Activated naive CD8-positive, alpha-beta T cell treated with anti-CD3 and anti-CD28 coated beads for 36 hours (primary cell): ENCODE results near the gene SERPINI2. TPM values are rescaled to one million over a fixed set of nuclear protein-coding genes. Genes with fewer than 3 reads are reported as not detected.
"Not testable (repeated sequence)": the region's sequence is repeated elsewhere in the genome, so short reads cannot be mapped to it uniquely, and the experiment has no call there.

Experiments used
- DNase-seq: peaks from one replicate; pipeline ENCODE4 v3.0.0; 2021
- H3K27ac Mint-ChIP-seq: one replicate; pipeline ENCODE4 v1.8.0; 2022; ENCODE audit warnings: mild to moderate bottlenecking, moderate library complexity, mixed read lengths
- H3K27me3 Mint-ChIP-seq: one replicate; pipeline ENCODE4 v1.8.0; 2022; ENCODE audit warnings: mild to moderate bottlenecking, mixed read lengths
- H3K36me3 Mint-ChIP-seq: one replicate; pipeline ENCODE4 v1.8.0; 2021; ENCODE audit warnings: mild to moderate bottlenecking, mixed read lengths
- H3K4me1 Mint-ChIP-seq: one replicate; pipeline ENCODE4 v1.8.0; 2021; ENCODE audit warnings: mixed read lengths
- H3K4me3 Mint-ChIP-seq: one replicate; pipeline ENCODE4 v1.8.0; 2022; ENCODE audit warnings: mild to moderate bottlenecking, moderate library complexity, mixed read lengths
- H3K9me3 Mint-ChIP-seq: one replicate; pipeline ENCODE4 v1.8.0; 2022; ENCODE audit warnings: mixed read lengths
- total RNA-seq, 2 experiments: library from RNA; stranded (reverse); gene quantifications; one replicate each; pipeline ENCODE4 v1.2.3, GENCODE V29; 2021

Gene SERPINI2
- total RNA-seq, 2 experiments from 2014 or later = not detected

- Mint-ChIP-seq H3K27ac (no peak overlapping the region), H3K4me1 (no peaks in the 10 kb centered on the region), H3K4me3 (no peak overlapping the region)
These were observed 5.8 kb downstream of the SERPINI2 start for GRCh38 chr3:167467848-167468611.

GRCh38 chr3:167466966-167467365, 6.9 kb downstream of the SERPINI2 start:
- no peak for DNase-seq
- Mint-ChIP-seq H3K27ac (no peak overlapping the region), H3K27me3 (peaks cover 4% of the 10 kb centered on the region), H3K4me1 (no peaks in the 10 kb centered on the region), H3K36me3 (no peaks in the 10 kb centered on the region), H3K4me3 (no peak overlapping the region), H3K9me3 (no peaks in the 10 kb centered on the region)

More at GRCh38 chr3:167467848-167468611, 5.8 kb downstream of the SERPINI2 start:
- Mint-ChIP-seq H3K27me3 (peaks cover 4% of the 10 kb centered on the region), H3K36me3 (no peaks in the 10 kb centered on the region), H3K9me3 (no peaks in the 10 kb centered on the region)
- DNase-seq = no peak

- peaks cover 2% of the 10 kb centered on the region for H3K27me3 Mint-ChIP-seq
- H3K4me1 Mint-ChIP-seq = no peaks in the 10 kb centered on the region
- H3K9me3 Mint-ChIP-seq = no peaks in the 10 kb centered on the region
- no peaks in the 10 kb centered on the region for H3K36me3 Mint-ChIP-seq
- no peak overlapping the region for H3K27ac Mint-ChIP-seq
- no peak for DNase-seq
- H3K4me3 Mint-ChIP-seq = no peak overlapping the region
These were observed 17.6 kb downstream of the SERPINI2 start for GRCh38 chr3:167456157-167456799.

GRCh38 chr3:167453815-167454214, 20.0 kb downstream of the SERPINI2 start:
- no peaks in the 10 kb centered on the region for H3K36me3 Mint-ChIP-seq
- no peaks in the 10 kb centered on the region for H3K9me3 Mint-ChIP-seq
- H3K27me3 Mint-ChIP-seq = no peaks in the 10 kb centered on the region
- no peaks in the 10 kb centered on the region for H3K4me1 Mint-ChIP-seq
- DNase-seq = no peak
- no peak overlapping the region for H3K4me3 Mint-ChIP-seq
- H3K27ac Mint-ChIP-seq = no peak overlapping the region

- Mint-ChIP-seq H3K27me3 (no peaks in the 10 kb centered on the region), H3K36me3 (no peaks in the 10 kb centered on the region), H3K9me3 (no peaks in the 10 kb centered on the region), H3K4me3 (no peak overlapping the region), H3K4me1 (no peaks in the 10 kb centered on the region), H3K27ac (no peak overlapping the region)
- no peak for DNase-seq
These were observed 22.6 kb downstream of the SERPINI2 start for GRCh38 chr3:167451282-167451681.

GRCh38 chr3:167450675-167451074, 23.2 kb downstream of the SERPINI2 start:
- Mint-ChIP-seq H3K36me3 (no peaks in the 10 kb centered on the region), H3K27me3 (no peaks in the 10 kb centered on the region), H3K4me1 (no peaks in the 10 kb centered on the region), H3K27ac (no peak overlapping the region), H3K9me3 (no peaks in the 10 kb centered on the region), H3K4me3 (no peak overlapping the region)
- DNase-seq = no peak

GRCh38 chr3:167450195-167450594, 23.6 kb downstream of the SERPINI2 start:
- H3K4me3 Mint-ChIP-seq = no peak overlapping the region
- no peaks in the 10 kb centered on the region for H3K27me3 Mint-ChIP-seq
- H3K27ac Mint-ChIP-seq = no peak overlapping the region
- DNase-seq = no peak
- H3K36me3 Mint-ChIP-seq = no peaks in the 10 kb centered on the region
- no peaks in the 10 kb centered on the region for H3K4me1 Mint-ChIP-seq
- no peaks in the 10 kb centered on the region for H3K9me3 Mint-ChIP-seq

GRCh38 chr3:167445491-167445890, 28.4 kb downstream of the SERPINI2 start:
- Mint-ChIP-seq H3K4me3 (no peak overlapping the region), H3K36me3 (no peaks in the 10 kb centered on the region), H3K27ac (no peak overlapping the region), H3K27me3 (no peaks in the 10 kb centered on the region), H3K9me3 (no peaks in the 10 kb centered on the region), H3K4me1 (no peaks in the 10 kb centered on the region)
- no peak for DNase-seq

- no peak overlapping the region for H3K4me3 Mint-ChIP-seq
- no peaks in the 10 kb centered on the region for H3K27me3 Mint-ChIP-seq
- DNase-seq = no peak
- no peak overlapping the region for H3K27ac Mint-ChIP-seq
- H3K4me1 Mint-ChIP-seq = no peaks in the 10 kb centered on the region
- H3K9me3 Mint-ChIP-seq = no peaks in the 10 kb centered on the region
- no peaks in the 10 kb centered on the region for H3K36me3 Mint-ChIP-seq
These were observed 32.6 kb downstream of the SERPINI2 start for GRCh38 chr3:167441256-167441655.

- Mint-ChIP-seq H3K4me3 (no peak overlapping the region), H3K4me1 (no peaks in the 10 kb centered on the region), H3K9me3 (no peaks in the 10 kb centered on the region), H3K27me3 (no peaks in the 10 kb centered on the region), H3K27ac (no peak overlapping the region), H3K36me3 (no peaks in the 10 kb centered on the region)
- DNase-seq = no peak
These were observed 36.3 kb downstream of the SERPINI2 start for GRCh38 chr3:167437428-167438139.

GRCh38 chr3:167426962-167427361, 46.9 kb downstream of the SERPINI2 start:
- not testable (repeated sequence) for H3K4me1 Mint-ChIP-seq, DNase-seq, H3K9me3 Mint-ChIP-seq, H3K27me3 Mint-ChIP-seq, H3K4me3 Mint-ChIP-seq, H3K36me3 Mint-ChIP-seq, H3K27ac Mint-ChIP-seq

GRCh38 chr3:167422396-167422795, 51.4 kb downstream of the SERPINI2 start:
- not testable (repeated sequence) for H3K4me1 Mint-ChIP-seq, H3K27ac Mint-ChIP-seq, H3K4me3 Mint-ChIP-seq

GRCh38 chr3:167409611-167410010, 64.2 kb downstream of the SERPINI2 start:
- H3K27me3 Mint-ChIP-seq = no peaks in the 10 kb centered on the region
- H3K4me3 Mint-ChIP-seq = no peak overlapping the region
- no peaks in the 10 kb centered on the region for H3K4me1 Mint-ChIP-seq
- DNase-seq = no peak
- H3K27ac Mint-ChIP-seq = no peak overlapping the region
- H3K9me3 Mint-ChIP-seq = no peaks in the 10 kb centered on the region
- H3K36me3 Mint-ChIP-seq = no peaks in the 10 kb centered on the region

More at GRCh38 chr3:167422396-167422795, 51.4 kb downstream of the SERPINI2 start:
- DNase-seq, H3K36me3 Mint-ChIP-seq, H3K27me3 Mint-ChIP-seq, H3K9me3 Mint-ChIP-seq: not testable (repeated sequence)

- no peaks in the 10 kb centered on the region for H3K27me3 Mint-ChIP-seq
- H3K9me3 Mint-ChIP-seq = no peaks in the 10 kb centered on the region
- H3K4me3 Mint-ChIP-seq = no peak overlapping the region
- no peaks in the 10 kb centered on the region for H3K4me1 Mint-ChIP-seq
- H3K36me3 Mint-ChIP-seq = no peaks in the 10 kb centered on the region
- DNase-seq = peak; percentile 2
- no peak overlapping the region for H3K27ac Mint-ChIP-seq
These were observed 66.9 kb downstream of the SERPINI2 start for GRCh38 chr3:167406876-167407492.

GRCh38 chr3:167397826-167398225, 76.0 kb downstream of the SERPINI2 start:
- Mint-ChIP-seq H3K4me1 (no peaks in the 10 kb centered on the region), H3K36me3 (no peaks in the 10 kb centered on the region), H3K27ac (no peak overlapping the region), H3K9me3 (no peaks in the 10 kb centered on the region), H3K4me3 (no peak overlapping the region), H3K27me3 (peaks cover 17% of the 10 kb centered on the region)
- DNase-seq = no peak
